Nephron (organoid): ENCODE data around the gene GSE1.

ENCODE experiments used
- H3K27ac Mint-ChIP-seq, 3 experiments: 2 replicates each; pipeline ENCODE4 v1.8.0; 2020; ENCODE audit warnings: mixed read lengths in 3 of 3, mild to moderate bottlenecking in 2 of 3, moderate library complexity in 1 of 3
- H3K27me3 Mint-ChIP-seq: 2 replicates; pipeline ENCODE4 v1.8.0; 2021; ENCODE audit warnings: low read depth, mild to moderate bottlenecking, moderate library complexity, mixed read lengths
- H3K36me3 Mint-ChIP-seq: 2 replicates; pipeline ENCODE4 v1.8.0; 2020; ENCODE audit warnings: low read depth, mixed read lengths
- H3K4me1 Mint-ChIP-seq: 2 replicates; pipeline ENCODE4 v1.8.0; 2020; ENCODE audit warnings: mixed read lengths
- H3K4me3 Mint-ChIP-seq, 3 experiments: 2 replicates each; pipeline ENCODE4 v1.8.0; 2020; ENCODE audit warnings: mild to moderate bottlenecking in 3 of 3, mixed read lengths in 3 of 3, moderate library complexity in 2 of 3
- H3K9me3 Mint-ChIP-seq: 2 replicates; pipeline ENCODE4 v1.8.0; 2020; ENCODE audit warnings: mixed read lengths
- CTCF ChIP-seq, 3 experiments: fragments of 200-600 bp; sonication (generic); IDR thresholded peaks; one replicate each; pipeline ENCODE4 v1.5.0; 2021; ENCODE audit warnings: antibody characterized with exemption in 3 of 3; ENCODE audit not compliant: unreplicated experiment in 3 of 3

Gene GSE1

DNA sequence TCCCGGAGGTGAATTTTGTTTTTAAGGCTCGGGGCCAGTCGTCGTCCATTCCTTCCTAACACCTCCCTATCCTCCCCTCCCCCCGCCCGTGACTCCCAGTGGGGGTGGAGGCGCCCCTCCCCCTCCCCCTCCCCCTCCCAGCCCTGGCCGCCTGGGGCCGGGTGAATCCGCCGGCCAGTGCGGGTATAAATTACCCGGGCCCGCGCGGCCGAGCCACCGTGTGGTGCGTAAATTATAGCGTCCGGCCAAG, 2.0 kb upstream of the GSE1 start:
- Mint-ChIP-seq H3K4me3 (peak overlapping the region; percentile 69 to 84 (median 82)), H3K27ac (peak overlapping the region in 1 of 3 experiments; percentile 76), H3K36me3 (no peaks in the 10 kb centered on the region), H3K9me3 (no peaks in the 10 kb centered on the region), H3K27me3 (peaks cover 10% of the 10 kb centered on the region), H3K4me1 (peaks cover 59% of the 10 kb centered on the region)
- TF ChIP-seq CTCF (IDR thresholded peaks at IDR 0.05; ENCODE audit: unreplicated experiment in 3 of 3), result no peak

GRCh38 chr16:85611444-85612190, 1.5 kb upstream of the GSE1 start:
- Mint-ChIP-seq H3K9me3 (no peaks in the 10 kb centered on the region), H3K36me3 (no peaks in the 10 kb centered on the region), H3K27ac (no peak overlapping the region), H3K4me3 (peak overlapping the region in 2 of 3 experiments; percentile 44 to 54), H3K27me3 (peaks cover 10% of the 10 kb centered on the region), H3K4me1 (peaks cover 59% of the 10 kb centered on the region)
- TF ChIP-seq CTCF (IDR thresholded peaks at IDR 0.05; ENCODE audit: unreplicated experiment in 3 of 3), result no peak

- H3K36me3 Mint-ChIP-seq, result no peaks in the 10 kb centered on the region
- H3K4me3 Mint-ChIP-seq, result peak overlapping the region; percentile 46 to 79 (median 73)
- no peak overlapping the region for H3K27ac Mint-ChIP-seq
- H3K27me3 Mint-ChIP-seq, result peaks cover 10% of the 10 kb centered on the region
- peaks cover 59% of the 10 kb centered on the region for H3K4me1 Mint-ChIP-seq
- no peak for TF ChIP-seq CTCF (IDR thresholded peaks at IDR 0.05; ENCODE audit: unreplicated experiment in 3 of 3)
- H3K9me3 Mint-ChIP-seq, result no peaks in the 10 kb centered on the region
Observed at GRCh38 chr16:85612191-85612800, 826 bp upstream of the GSE1 start.

GRCh38 chr16:85613604-85614337, 649 bp downstream of the GSE1 start:
- Mint-ChIP-seq H3K27me3 (peaks cover 14% of the 10 kb centered on the region), H3K27ac (no peak overlapping the region), H3K9me3 (no peaks in the 10 kb centered on the region), H3K4me3 (peak overlapping the region; percentile 67 to 79 (median 76)), H3K36me3 (no peaks in the 10 kb centered on the region), H3K4me1 (peaks cover 57% of the 10 kb centered on the region)
- TF ChIP-seq CTCF (IDR thresholded peaks at IDR 0.05; ENCODE audit: unreplicated experiment in 3 of 3), result no peak

GRCh38 chr16:85614338-85615013, 1.4 kb downstream of the GSE1 start:
- Mint-ChIP-seq H3K27ac (peak overlapping the region in 1 of 3 experiments; percentile 70), H3K9me3 (no peaks in the 10 kb centered on the region), H3K4me1 (peaks cover 55% of the 10 kb centered on the region), H3K4me3 (peak overlapping the region; percentile 67 to 76 (median 72)), H3K36me3 (no peaks in the 10 kb centered on the region), H3K27me3 (peaks cover 9% of the 10 kb centered on the region)
- TF ChIP-seq CTCF (IDR thresholded peaks at IDR 0.05; ENCODE audit: unreplicated experiment in 3 of 3), result no peak
